NCI-H510A treated with DMSO at 0.1 percent for 48 hours (cell line): Measurements from ENCODE around the gene CLRN1.

Source experiments
- DNase-seq: peaks from one replicate; lab custom pipeline; 2025; lab: John Stamatoyannopoulos, UW

The CLRN1 gene

DNA sequence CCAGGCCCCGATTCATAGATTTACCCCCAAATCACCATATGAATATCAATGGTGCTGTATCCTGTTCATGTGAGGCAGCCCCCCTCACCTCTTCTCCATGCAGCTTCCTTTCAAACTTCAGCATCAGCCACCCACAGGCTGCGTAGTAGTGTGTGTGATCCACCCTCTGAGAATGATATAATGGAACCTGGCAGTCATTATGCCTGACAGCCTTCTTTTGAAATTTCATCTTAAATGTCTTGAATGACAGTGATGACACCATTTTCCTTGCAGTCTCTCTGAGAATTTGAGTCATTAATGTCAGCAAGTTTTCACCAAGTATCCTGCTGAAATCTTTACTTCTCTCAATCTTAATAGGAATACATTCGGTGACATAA, 3.5 kb upstream of the CLRN1 start:
- no peak for DNase-seq

DNA sequence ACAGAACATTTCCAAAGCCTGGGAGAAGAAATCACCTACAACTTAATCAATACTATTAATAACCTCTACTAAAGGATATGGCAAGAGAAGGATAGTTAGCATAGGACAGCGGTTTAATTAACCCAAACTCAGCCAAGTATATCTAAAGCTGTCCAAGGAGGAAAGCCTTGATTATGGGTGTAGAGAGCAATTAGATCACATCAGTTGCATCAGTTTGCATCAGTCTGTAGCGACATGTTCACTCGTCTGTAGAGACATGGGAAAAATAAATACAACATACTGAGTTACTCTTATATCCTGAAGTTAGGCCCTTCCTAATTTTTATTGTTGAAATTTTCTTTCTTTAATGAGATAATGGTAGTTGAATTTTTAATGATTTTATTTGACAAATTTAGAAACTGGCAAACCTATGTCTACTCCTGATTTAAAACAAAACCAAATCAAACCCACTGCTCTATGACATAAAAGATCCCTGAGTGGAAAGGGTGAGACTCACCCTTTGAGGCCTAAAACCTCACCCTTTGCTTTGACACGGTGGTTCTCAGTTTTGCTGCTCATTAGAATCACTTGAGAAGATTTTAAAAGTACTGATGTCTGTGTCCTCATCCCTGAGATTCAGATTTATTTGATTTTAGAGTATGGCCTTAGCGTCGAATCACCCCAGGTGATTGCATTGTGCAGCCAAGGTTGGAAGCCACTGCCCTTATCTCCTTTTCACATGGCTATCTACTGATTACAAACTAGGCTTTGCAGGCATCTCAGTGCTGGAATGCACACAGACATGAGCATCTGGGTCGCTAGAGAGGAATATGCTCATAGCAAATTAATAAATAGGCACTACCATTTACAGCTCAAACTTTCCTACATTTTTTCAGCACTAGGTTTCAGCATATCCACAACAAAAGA, 2.8 kb upstream of the CLRN1 start:
- no peak for DNase-seq

DNA sequence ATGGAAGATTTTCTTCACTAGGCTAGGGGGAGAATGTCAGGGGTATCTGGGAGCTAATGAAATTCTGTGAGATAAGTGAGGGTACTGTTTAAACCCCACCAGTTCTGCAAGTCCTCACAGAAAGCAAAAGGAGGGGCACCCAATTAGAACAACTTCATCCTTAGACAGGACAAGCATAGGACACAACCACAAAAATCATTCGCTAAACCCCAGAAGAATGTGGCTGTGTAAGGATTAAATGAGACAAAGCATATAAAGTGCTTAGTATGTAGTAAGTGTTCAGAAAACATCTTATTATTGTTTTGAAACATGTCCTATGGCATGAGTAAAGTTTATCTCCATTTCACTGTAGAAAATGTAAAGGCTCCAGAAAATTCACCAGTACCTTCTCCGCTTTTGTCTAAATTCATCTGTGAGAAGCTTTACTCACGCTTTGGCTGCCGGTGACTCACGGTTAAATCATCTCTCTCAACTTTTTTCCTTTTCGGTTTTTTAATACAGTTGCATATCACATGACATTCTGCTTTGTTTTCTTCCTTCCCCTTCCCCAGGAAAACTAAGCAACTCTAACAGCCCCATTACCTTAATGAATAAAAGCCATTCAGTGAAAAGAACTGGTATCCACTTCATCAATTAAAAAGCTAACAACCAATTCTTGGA, 1.7 kb downstream of the CLRN1 start:
- no peak for DNase-seq

DNA sequence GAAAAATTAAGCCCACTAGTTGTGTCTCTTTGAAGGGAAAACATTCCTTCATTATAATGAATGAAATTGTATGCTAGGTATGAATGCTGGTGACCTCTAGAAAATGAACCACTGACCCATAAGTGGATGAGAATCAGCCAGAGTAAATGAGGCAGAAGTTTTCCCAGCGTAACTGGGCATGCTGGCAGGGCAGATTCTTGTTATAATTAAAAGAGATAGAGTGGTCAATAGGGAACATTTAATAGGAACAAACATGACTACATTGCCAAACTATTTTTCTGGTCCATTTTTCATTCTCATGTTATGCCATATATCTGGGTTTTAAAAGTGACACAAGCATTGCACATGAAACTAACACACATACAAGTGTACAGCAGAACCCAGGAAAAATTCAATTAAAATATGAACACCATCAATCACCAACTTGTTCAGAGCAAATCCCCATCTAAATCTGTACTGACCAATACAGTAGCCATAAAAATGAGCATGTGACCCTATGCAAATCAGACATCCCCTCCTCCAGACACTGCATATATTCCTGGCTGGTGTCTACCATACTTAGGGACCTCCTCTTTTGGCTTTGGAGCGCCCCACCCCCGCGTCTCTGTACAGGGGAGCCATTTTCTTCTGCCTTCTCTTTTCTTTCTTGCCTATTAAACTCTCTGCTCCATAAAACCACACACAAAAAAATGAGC, 4.0 kb downstream of the CLRN1 start:
- DNase-seq, result no peak

DNA sequence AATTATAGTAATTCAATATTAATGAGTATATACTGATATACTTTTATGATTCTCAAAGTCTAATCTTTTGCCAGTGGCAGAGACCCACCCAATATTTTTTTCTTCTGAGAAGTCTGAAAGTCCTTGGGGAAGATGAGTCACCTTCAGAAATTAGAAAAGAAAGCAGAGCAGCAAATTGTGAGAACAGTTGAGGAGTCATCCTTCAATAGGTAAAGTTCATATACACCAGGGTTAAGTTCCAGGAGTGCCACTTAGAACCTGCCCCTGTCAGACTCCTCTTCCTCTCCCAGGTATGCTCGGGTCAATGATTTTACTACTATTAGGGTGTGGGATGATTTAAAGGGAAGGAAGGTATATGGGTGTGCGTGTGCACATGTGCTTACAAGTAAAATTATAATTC, 7.1 kb downstream of the CLRN1 start:
- no peak for DNase-seq

DNA sequence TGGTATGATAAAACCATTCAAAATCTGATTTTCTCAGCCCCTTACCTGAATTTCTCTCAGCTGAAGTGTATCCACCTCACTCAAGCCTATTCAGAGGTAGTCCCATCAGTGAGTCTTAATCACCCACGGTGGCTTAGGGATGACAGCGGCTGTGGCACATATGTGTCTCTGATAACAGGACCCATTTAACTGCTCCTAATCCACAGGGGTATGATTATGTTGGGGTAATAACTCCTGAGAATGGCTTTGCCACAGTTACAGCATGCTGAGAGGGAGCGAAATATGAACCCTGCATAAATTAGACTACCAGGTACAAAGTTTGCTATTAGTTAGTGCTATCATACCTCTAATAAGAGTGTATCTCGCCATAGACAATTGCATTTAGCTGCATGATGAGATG, 10.6 kb downstream of the CLRN1 start:
- no peak for DNase-seq

DNA sequence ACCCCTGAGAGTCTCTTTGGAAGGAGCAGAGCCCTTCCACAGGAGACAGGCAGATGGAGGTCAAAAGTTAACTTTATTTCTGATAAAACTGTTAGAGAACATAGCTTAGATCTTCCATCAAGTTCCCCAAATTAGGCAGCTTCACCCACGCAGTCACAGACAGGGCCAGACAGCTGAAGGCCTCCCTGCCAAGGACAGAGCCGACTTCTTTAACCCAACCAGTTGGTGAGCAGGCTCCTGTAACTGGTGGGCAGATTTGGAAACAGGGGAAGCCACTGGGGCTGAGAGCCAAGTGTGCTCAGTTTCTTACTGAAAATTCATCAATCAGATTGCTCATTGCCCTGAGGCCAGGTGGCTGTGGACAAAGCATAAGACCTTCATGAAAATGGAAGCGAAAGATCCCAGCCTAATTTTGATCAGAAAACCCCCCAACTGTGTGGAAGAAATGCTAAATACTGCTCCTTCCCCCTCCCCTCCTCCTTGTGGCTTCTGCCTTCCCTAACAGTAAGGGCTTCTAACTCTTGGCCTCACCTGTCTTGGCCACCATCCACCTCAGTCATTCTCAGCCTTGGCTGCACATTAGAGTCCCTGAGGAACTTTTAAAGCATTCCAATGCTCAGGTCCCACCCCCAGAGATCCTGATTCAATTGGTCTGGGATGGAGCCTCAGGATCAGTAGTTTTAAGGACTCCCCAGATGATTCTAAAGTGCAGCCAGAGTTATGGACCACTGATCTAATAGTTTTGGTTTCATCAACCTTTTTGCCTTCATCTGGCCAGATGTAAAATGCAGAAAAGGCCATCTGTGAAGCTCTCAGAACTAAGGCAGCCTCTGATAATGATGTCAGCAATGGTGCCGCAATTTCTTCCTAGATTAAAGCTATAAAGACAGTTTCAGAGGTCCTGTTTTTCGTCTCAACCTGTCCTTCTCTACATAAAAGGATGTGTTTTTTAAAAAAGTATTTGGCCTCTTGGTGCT, 11.5 kb downstream of the CLRN1 start:
- no peak for DNase-seq

DNA sequence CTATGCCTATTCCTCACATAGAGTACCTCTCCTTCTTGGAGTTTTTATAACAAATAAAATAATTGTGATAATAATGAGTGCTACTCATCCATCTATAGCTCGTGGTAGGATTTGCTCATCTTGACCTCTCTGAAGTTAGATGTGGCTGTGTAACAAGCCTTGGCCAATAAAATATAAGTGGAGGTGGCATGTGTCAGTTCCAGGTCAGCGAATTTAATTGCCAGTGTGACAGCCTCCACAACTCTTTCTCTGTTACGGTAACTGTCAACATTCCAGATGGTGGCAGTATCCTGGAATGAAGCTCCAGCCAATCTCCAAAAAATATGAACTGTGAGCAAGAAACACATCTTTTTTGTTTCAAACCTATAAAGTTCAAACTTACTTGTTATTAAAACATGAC, 13.8 kb downstream of the CLRN1 start:
- no peak for DNase-seq

DNA sequence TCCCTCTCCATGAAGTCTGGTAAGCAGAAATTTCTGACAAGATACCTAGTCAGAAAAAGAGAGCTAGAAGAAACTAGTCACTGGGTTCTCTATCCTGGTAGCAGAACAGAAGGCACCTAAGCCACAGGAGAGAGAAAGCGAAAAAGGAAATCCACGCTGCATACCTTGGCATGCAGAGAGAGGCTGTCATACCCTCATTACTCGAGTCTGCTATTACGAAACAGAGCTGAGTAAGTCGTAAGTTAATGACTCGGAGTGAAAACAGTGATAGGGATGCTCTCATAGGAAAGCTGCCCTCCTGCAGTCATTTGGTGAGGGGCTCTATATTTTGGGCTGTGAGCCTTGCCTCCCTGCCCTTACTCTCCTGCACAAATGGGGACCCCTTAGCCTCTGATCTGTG, 16.2 kb downstream of the CLRN1 start:
- DNase-seq, result no peak

DNA sequence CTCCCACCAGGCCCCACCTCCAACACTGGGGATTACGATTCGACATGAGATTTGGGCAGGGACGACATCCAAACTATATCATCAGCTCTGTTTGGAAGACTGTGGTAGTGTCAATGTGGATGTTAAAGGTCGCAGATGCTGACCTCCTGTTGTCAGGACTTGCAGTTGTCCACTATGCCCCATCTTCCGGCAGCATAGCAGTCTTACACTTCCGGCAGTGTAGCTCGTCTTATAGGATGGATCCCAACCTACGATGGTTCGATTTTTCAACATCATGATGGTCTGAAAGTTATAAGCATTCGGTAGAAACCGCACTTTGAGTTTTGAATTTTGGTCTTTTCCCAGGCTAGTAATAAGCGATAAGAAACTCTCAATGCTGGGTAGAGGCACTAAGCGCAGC, 20.6 kb downstream of the CLRN1 start:
- DNase-seq, result no peak

DNA sequence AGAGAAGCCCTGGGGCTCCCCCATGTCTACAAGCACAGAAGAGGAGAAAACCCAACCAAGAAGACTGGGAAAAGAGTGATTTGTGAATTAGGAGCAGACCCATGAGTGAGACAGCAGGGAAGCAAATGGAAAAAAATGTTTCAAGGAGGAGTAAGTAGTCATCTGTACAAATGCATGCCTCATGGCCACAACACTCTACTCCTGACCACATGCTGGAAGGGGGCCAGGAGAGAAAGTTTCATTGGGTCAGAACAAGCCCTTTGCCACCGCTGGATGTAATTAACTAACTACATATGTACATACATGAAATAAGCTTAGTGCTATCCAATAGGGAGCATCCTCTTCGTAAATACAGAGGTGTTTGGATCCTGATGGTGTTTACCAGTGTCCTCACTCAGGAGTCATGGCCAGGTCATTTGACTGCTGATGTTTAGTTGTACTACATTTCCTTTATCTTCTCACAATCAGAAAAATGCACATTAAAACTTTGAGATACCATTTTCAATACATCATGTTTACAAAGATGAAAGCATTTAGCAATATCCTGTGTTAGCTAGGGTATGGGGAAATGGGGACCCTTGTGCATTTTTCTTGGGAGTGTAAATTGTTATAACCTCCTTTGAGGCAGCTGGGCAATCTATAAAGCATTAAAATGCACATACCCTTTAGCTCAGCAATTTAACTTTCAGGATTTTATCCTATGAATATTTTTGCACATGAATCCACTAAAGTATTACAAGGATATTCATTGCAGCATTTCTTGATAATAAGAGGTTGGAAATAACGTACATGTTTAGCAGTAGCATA, 27.1 kb downstream of the CLRN1 start:
- DNase-seq, result no peak

DNA sequence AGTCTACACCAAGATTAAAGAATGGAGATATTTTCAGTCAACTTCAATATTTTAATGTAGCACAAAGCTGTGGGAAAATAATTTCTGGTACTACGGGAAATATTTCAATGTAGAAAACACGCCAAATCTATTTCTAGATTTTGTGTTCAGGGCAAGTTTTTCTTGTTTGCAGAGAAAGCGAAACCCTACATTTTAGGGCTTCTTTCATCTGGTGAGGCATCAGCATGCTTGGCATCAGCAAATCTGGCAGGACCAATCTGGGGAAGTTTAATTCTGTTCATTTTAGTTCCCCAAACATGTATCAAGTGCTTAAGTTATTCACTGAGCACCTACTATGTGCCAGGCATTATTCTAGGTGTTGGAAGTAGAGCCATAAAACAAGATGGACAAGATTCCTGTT, 30.3 kb downstream of the CLRN1 start:
- no peak for DNase-seq

DNA sequence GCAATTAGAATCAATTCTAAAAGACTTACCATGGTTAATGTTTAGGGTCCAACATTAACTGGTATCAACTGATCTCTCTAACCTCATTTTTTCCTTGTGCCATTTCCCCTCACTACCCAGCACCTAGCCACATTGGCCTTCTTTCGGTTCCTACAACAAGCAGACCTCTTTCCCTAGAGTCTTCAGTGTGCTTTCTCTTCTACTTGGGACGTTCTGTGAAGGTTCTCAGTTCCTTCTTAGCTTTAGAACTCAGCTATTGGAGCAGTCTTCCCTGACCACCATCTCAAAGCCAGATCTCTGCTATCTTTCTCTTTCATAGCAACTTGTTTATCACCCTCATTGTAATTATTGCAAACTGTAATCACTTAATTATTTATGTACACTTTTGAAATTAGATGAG, 35.8 kb downstream of the CLRN1 start:
- DNase-seq, result no peak

DNA sequence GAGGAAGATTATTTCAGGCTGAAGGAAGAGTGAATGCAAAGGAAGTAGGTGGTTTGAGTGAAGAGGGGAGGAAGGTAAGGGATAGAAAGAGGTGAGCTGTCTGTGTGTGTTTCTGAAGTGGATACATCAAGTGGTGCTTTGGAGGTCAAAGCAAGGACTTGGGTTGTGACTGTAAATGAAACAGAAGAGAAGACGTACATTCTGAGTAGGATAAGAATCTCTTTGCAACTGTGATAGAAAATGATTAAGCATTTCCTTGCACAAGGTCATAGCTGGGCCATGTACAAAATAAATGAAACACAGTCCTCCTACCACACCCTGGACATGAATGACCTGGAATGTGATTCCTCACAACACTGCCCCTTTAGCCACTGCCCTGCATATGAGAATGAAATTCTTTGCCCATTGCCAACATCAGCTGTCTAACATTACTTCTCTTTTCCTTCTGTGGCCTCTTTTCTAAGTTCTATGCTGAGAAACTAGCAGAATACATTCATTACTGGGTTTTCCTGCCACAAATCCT, 39.0 kb downstream of the CLRN1 start:
- DNase-seq, result no peak

DNA sequence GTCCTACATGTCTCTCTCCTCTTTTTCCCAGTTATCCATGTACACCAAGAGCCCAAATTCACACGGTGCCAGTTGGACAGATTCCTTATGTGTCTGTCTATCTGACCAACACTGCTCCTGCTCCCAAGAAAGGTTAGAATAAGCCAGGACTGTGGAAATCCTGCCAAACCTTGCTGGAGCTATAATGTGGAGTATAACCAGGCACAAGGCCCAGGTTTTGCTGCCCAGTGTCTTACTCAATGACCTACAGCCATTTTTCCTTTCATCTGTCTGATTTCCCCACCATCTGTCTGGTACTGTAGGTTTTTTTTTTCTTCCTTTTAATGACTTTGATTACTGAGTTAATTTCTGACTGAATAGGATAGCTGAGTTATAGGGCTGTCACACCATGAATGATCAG, 40.8 kb downstream of the CLRN1 start:
- DNase-seq, result no peak

DNA sequence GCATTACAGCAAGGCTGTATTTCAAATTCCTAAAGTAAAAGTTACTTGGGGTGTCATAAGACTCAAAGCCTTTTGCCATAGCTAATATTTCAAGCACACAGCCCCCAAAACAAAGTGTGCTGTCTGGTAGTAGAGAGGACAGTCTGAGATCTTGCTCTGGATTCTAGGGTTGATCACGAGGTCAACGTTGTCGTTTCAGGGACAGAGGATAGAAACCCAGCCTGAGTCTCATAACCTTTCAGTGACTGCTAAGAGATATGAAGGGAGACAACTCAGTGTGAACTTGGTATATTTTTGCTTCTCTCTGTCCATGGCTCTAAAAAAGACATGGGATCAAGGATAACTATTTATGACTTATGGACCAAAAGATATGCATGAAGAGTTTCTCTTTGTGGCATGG, 41.7 kb downstream of the CLRN1 start:
- no peak for DNase-seq

DNA sequence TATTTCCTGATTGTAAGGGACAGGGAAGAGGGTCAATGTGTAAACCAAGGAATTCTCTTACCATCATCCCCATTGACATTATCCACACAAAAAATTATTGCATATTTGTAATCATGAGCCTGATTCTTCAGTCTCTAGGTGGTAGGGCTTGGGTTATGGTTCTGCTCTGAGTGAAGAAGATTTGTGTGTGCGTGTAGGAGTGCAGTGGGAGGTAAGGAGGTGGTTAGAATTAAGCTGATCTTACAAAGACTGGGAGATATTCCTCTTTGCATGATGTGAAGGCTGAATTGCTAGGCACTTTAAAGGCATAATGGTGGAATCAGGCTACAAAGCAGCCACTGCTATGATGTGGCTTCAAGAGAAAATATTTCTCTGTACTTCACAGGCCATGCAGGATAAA, 44.3 kb downstream of the CLRN1 start:
- no peak for DNase-seq

DNA sequence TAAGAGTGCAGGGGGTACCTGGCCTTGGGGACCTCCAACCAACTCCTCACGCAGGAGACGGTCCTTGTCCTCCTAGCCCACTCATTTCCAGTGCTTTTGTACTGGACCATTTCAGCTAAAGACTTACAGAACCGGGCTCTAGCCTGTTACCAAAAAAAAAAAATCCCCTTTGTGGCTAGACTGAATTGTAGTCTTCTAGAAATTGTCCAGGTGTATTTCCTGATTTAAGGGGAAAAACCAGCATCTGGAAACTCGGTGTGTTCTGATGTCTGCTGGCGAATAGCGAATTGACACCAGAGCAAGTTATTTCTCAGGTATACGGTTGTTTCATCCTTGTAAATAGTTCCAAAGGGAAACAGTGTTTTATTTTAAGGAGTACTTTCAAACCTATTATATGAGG, 46.2 kb downstream of the CLRN1 start:
- DNase-seq, result no peak

DNA sequence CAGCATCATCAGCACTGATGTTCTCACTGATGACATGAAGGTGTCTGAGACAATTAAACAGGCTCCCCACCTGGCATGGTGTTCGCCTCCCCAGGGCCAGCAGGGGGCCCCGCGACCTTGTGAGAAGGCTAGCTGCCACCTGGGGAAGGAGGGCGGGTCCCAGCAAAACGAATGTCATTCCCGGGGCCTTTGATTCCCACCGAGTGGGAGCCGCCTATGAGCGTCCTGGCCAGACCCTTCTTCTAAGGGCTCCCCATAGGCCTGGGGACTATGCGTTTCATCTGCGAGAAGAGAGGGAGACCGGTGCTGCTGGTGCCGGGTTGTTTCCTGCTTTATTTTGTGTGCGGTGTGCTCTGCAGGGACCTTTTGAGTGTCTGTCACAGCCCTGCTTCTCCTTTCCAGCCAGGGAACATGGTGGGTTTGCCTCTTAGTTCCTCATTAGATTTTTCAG, 46.8 kb downstream of the CLRN1 start:
- peak; percentile 45 for DNase-seq

DNA sequence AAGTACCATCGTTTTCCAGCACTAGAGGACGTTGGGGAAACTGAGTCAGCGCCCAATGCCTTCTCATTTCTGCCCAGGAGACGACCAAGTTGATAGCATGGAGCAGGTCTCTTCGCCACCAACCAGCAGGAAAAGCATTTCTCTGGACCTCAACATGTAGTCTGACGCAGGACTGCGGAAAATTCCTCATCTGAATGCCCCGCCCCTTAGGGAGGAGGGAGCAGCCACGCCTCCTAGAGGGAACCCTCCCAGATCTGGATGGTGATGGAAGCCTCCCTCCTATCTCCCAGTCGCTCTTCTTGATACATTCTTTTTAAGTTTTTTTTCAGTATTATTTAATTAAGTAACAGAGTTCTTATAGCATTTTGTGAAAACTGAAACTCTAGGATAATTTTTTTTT, 49.9 kb downstream of the CLRN1 start:
- DNase-seq, result no peak

DNA sequence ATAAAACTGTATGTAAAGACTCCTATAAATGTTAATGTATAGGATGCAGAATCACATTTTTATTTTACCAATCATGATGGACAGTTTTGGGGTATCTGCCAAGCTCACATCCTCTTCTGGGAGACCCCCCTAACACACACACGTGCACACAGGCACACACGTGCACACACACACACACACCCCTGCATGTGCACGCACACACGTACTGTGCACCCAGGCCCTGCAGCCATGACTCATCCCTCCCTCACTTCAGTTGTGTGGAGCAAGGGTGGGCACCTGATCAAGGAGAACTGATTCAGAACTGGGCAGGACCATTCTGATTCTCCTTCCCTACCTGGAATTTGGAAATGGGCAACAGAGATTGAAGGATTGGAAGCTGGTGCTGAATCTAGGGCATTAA, 51.3 kb downstream of the CLRN1 start:
- no peak for DNase-seq
